Measurements from ENCODE around the gene DIAPH2.
A peak's percentile ranks its signal among the peaks of the same experiment; 100 is the strongest.

The DIAPH2 gene

DNA sequence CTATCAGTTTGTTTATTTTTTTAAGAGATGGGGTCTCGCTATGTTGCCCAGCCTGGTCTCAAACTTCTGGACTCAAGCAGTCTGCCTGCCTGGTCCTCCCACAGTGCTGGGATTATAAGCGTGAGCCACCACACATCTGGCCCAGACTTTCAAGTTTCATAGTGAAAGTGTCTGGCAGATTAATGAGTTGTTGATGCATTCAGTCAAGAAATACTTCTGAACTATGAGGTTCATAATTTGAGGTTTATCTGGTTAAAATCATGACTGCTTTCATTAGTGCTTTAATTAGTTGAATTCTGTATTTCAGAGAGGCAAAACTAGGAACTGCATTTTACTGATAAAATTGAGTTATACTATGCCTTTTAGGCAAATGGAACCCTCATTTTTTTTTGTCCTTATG, 837.7 kb downstream of the DIAPH2 start:
- no peak for DNase-seq

DNA sequence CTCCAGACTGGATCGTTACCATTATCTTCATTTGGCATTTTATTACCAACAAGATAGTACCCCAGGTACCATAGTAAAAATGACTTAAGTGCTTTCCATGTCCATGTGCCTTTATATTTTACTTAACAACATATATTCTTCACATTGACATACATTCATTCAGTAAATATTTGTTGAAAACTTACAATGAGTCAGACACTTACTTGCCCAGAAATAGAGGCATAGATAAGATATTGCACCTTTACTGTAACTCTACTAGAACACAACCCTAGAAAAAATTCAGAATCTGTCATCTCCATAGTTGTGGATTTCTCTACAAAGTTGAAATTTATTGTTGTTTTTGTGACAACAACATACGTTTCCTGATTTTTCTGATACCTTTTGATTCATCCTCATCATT, 839.7 kb downstream of the DIAPH2 start:
- no peak for DNase-seq

DNA sequence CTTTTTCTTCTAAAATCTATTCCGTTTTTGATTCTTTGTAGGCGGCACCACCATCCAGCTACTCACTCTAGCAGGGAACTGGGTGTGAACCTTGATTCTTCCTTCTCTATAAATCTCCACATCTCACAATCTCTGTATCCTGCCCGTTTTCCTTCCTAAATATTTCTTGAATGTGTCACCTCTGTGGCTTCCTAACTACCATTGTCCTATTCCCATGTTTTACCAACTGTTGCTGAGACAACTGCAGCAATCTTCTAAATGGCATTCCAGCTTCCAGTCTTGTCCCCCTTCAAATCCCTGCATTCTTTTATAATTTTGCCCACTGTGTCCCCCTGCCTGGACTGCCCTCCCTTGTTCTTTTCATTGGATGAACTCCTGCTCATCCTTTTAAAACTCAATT, 840.4 kb downstream of the DIAPH2 start:
- DNase-seq = no peak

DNA sequence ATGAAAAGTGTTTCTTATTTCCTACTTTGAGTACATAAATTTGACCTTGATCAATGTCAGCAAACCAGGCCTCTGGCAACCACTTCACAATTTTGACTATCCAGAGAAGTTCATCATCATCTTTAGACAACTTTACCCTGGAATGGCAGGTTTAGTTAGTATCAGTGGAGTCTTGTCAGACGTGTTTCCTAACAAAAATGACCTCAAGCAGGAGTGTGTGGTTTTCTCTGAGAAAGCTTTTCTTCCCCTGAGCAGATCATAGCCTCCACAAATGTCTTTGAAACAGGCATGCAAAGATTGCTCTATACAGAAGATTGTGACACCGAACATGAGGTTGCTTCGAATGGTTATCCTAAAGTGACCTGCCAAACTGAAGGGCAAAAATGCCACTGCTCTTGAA, 841.3 kb downstream of the DIAPH2 start:
- DNase-seq = no peak

DNA sequence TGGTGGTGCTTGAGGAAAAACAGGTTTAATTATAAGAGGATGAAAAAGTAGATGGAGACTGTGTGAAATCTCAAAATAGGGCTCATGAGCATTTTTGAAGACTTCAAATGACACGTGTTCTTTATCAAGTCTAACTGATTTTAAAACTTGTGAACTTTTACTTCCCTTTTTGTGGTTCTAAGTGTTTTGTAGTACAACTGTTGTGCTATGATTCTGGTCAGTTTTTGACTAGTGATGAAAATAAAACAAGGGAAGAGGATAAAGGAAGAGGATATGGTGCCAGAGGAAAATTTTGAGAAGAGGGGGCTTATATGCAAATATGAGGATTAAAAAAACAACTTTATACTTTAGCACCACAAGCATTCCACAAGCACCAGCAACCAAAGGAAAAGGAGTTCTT, 843.1 kb downstream of the DIAPH2 start:
- no peak for DNase-seq

DNA sequence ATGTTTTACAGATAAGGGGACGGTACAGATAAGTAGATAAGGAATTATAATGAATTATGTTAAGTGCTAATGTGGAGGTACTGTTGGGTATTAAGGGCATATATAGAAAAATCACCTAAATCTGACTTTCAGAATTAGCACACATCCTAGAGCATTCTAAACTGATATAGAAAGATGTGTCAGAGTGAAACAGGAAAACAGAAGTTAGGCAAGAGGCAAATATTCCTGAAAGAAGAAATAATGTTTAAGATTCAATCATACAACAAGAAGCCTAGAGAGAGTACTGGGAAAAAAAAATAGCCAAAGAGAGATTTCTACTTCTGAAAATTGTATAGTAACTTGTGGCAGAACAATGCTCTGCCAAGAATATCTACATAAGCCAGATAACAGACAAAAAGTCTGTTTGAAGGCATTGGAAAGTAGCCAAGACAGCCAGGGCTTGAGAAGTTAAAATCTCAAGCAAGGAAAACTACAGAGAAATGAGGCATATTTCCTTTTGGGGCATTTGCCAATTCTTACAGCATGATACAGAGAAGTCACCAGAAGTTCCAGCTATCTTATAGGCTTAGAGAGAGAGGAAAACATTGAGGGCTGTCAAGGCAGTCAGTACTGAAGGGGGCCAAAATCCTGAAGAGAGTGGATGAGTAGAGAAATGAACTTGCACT, 845.0 kb downstream of the DIAPH2 start:
- DNase-seq = no peak

DNA sequence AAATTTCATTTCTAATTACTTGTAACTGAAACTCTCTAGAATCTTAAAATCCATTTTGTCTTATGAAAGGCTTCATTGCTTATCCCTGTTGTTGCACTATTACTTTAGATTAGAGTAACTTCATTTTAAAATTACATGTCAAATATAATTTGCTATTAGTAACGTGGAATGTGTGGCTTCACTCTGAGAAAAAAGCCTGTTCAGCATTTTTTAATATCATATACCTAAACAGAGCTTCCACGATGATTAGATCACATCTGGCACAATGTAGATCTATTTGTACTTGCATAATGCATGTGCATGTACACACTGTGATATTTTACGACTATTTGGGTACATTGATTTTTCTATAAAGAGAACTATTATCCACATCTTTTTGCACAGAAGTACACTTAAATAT, 847.2 kb downstream of the DIAPH2 start:
- no peak for DNase-seq

DNA sequence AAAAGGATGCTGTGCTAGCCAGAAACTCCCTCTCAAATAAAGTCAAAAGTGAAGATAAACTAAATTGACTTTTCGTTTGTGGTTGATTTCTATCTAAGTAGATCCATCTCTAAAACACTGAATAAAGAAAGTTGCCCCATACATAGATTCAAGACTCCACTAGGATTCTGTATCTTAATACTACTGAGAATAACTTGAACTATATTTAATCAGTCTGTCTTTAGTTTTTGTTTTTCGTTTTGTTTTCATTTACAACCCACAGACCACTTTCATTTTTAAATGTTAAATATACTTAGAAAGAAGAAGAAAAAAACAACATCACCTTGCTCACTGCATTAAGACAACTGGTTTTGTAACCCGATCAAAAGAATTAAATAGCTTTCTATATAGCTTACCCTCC, 854.1 kb downstream of the DIAPH2 start:
- DNase-seq = no peak

DNA sequence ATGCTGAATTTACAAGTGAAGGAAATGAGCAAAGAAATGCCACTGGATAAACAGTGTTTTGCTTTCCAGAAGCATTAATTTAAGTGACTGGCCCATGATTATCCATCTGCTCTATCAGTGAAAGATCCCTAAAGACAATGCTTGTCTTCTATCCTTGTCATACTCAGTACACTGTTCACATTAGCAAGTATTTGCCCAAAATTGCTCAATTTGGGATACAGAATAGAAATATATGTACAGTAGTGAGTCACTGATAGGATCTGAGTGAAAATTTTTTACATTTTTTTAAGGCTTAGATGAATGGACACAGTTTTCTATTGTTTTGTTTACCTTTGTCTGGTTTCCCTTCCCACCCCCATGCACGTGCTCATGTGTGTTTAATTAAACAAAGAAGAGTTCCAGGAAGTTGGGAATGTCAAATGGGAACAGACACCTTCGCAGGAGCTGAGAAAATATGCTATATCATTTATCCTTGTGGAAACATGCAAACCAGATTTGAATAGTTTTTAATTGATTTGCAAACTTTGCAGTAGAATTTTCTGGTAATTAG, 855.4 kb downstream of the DIAPH2 start:
- DNase-seq = no peak

DNA sequence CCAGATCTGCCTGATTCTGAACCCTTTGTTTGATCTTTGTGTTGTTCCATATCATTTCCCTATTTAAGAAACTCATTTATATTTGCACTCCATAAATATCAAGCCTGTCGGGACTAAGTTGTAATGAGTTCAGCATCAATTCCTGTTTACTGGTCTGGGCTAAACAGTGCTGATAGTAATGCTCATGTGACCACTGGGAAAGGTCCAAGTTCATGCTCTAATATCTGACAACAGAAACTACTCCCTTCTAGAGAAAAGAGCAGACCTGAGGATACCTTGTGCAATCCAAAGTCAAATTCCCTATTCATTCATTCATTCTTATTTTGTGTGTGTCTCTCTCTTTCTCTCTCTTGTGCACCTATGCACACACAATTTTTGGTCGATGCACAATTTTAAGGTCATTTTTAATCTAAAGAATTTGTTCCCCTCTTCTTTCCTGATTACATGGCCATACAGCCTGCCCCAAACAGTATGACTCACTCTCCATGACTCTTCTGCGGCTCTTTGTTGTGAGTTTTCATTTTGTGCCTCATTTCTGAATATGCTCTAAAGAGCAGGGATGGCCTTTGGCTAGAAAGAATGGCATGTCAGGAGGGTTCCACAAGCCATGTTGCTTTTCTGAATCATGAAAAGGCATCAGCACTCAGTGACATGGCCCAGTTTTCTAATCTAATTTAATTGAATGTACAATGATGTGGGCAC, 863.4 kb downstream of the DIAPH2 start:
- no peak for DNase-seq

DNA sequence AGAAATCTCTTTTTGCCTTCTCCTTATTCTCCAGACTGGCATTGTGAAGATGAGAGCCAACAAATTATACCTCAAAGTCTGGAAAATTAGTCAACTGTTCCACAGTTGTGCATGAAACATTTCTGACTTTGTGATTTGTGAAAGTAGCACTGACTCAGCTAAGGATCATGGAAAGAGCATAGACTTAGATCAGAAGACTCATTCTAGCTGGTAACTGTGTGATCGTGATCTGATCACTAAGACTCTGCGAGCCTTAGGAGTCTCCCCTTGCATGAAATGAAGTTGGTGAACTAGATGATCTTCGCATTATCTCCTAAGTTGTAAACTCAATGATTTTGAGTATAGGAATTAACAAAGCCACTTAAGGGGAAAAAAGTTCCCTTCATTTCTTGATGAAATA, 867.2 kb downstream of the DIAPH2 start:
- no peak for DNase-seq

DNA sequence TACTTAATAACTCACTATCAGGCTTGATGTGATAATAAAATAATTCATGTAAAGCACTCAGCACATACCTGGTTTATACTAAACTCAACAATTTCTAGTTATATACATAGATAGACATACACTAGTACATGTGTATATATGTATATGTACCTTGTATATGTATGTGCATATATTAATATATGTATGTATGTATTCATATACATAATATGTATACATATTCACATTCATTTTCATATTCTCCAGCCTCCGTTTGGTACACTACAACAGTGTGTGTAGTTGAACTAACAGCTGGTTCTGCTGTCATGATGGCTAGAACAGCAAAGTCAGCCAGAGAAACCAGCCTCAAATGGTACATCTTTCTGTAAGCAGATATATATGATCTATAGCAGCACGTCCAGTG, 869.2 kb downstream of the DIAPH2 start:
- DNase-seq = no peak

DNA sequence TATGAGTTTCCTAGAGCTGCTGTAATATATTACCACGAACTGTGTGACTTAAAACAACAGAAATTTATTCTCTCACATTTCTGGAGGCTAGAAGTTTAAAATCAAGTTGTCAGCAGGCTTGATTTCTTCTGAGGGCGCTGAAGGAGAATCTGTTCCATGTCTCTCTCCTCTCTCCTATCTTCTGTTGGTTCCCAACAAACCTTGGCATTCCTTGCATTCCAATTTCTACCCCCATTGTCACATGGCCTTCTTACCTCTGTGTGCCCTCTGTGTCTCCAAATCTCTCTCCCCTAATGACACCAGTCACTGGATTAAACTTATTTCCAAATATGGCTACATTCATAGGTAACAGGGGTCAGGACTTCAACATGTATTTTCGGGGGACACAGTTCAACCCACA, 871.7 kb downstream of the DIAPH2 start:
- no peak for DNase-seq

DNA sequence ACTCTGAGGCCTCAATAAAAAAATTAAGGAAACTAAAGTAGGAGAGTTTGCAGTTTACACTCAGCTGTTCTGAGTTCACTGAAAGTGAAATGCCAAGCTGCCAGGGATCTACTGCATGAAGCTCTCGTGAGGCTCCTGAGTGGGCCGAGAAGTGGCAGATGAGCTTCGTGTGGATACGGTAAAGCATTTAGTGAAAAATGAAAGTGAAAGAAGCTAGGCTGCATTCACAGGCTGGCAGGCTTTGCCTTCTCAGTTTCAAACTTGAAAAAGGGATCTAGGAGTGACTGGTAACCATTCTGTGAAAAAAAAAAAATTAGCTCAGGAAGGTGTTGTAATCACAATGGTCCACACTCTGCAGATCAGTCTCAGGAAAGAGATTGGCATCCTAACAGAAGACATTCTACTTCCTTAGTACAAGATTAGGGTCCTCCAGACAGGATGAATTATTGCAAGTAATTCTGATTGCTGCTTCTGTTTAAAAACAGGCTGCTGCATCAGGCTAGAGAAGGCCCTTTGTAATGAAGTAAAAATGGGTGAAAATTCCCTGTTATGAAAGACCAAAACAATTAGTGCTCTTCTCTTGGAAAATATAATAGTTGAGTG, 879.0 kb downstream of the DIAPH2 start:
- DNase-seq = peak; percentile 7

DNA sequence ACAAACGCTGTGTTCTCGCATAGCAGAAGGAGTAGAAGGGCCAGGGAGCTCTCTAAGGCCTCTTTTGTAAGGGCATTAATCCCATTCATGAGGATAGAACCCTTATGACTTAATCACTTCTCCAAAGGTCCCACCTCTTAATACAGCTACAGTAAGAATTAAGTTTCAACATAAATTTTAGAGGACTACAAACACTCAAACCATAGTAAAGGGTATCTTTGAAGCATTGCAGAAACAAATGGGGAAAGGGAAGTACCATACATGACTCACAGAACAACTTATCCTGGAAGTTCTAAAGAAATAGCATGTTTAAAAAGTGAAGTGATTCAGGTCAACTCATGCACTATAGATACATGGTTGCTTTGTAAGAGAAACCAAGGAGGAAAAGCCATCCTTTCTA, 879.9 kb downstream of the DIAPH2 start:
- no peak for DNase-seq

DNA sequence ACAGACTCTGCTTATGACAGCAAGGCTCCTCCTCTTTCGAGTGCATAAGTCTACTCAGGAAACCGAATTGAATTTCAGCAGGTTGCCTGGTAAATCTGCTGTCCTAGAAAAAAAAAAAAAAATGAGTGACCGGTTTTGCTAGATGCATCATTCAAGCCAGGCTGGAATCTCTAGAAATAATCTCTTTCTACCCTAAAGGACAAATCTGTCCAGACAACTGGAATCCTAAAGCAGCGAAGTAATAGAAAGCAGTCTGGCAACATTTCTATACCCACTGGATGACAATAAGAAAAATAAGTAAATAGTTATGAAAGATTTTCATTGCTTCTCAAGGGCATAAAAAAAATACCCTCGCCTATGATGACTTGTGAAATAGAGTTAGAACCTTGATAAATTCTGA, 902.5 kb downstream of the DIAPH2 start:
- DNase-seq = no peak

DNA sequence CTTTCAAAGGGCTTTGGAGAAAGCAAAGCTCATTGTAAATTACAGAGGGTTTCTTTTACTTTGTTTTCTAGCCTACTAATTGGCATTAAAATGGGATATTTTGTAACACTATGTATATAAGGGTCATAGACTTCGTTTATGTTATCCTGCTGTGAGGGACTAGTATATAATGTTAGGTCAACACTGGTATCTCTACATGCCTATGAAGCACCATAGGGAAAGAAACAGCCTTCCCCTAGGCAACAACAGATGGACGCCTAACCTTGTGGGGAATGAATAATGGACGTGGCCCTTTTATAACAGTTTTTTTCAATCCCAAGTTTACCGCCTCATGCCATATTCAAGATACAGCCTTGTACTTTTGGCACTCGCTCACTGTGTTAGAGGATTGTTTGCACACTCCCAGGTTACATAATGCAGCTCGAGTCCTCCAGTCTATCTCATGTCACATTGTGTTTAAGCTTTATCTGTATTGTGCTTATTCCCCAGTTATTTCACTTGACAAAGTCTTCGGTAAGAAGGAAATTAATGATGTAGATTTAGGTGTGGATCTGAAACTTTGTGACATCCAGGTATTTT, 910.1 kb downstream of the DIAPH2 start:
- DNase-seq = no peak

DNA sequence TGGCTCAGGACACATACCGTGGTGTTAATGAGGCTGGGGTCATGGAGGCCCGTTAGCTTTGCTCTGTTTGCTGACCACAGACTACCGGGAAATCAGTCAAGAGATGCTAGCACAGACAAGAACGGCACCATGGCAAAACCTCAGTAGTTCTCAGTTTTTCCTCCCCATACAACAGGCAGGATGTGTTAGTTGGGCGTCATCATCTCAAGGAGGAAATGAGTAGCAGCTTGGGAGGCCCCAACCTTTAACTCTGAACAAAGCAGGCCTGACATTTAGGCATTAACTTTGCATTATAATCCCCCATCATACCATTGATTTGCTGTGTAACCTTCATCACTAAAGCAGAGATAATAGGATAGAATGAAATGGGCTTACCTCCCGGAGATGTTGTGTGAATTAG, 913.3 kb downstream of the DIAPH2 start:
- DNase-seq = no peak

DNA sequence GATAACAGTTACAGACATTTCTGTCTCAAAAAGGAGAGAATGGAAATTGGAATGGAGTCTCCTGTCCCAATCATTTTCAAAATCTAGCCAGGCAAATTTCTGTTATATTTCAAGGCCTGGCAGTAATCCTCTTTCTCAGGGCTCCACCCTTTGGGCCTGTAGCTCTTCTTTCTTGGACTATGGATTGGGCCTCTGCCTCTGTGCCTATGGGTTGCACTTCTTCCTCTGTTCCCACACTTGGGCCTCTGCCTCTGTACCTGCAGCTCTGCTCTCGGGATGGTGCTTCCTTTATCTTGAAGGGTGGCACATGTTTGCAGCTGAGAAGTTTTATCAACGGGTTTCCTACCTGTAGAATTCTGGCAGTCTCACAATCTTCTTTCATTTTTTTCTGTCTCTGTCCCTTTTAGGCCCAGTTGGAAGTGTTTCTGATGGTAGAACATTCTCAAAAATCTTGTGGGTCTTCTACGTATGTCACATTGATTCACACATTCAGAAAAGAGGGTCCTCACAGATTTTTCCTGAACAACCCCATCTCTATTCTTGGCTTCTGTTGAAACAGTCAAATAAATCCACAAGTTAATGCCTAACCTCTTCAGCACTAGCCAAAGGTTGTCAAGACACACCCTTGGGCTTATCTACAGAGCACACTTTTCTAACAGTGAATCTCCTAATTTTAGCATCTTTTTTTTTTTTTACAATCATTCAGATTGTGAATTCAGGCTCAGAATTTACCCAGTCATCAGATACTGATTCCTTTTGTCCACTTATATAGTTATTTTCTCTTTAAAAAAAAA, 918.0 kb downstream of the DIAPH2 start:
- DNase-seq = no peak

DNA sequence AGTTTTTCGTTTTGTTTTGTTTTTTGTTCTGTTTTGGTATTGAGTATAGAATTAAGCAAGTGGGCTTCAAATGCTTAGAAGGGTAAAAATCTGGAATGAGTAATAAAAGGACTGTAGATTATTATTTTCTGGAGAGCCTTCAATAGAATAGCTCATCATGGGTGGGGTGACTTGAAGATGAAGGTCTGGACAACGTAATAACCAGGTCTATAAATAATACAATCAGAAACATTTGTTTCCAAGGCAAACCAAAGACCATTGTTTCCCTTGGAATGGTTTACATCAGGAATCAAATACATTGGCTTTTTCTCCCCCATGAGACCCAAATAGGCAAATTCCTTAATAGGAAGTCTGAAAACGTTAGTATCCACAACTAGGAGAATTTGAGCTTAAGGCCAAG, 920.6 kb downstream of the DIAPH2 start:
- DNase-seq = no peak

DNA sequence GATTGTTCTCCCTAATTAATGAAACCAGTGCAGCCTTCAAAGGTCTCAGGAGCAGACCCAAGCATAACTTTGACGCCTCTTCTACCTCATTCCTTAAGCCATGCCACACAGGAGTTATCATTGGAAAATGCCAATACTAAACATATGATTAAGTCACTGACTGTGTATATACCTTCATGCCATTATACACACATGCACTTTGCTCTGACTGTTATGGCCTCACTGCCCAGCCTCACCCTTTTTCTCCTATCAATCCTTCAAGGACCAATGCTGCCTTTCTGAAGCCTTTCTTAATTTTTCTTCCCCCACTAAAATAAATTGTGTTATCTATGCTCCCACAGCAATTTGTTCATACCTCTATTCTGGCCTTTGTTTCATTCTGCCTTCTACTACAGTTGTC, 924.7 kb downstream of the DIAPH2 start:
- no peak for DNase-seq

DNA sequence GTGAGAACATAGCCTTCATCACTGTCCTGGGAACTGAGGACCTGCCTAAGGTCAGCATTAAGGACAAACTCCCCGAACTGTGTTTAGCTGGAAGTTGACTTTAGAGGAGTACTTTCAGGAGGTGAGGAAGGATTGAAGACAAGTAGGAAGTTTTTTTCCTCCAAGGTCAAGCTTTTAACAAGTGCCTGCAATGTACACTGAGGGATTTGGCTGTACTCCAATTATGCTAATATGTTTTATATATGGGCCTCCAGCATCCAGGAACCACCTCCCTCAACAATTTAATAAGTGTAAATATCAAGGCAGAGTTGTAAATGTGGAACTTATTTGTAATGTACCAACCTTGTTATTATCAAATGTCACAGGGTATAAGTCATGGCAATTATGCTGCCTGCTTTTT, 925.3 kb downstream of the DIAPH2 start:
- DNase-seq = no peak

DNA sequence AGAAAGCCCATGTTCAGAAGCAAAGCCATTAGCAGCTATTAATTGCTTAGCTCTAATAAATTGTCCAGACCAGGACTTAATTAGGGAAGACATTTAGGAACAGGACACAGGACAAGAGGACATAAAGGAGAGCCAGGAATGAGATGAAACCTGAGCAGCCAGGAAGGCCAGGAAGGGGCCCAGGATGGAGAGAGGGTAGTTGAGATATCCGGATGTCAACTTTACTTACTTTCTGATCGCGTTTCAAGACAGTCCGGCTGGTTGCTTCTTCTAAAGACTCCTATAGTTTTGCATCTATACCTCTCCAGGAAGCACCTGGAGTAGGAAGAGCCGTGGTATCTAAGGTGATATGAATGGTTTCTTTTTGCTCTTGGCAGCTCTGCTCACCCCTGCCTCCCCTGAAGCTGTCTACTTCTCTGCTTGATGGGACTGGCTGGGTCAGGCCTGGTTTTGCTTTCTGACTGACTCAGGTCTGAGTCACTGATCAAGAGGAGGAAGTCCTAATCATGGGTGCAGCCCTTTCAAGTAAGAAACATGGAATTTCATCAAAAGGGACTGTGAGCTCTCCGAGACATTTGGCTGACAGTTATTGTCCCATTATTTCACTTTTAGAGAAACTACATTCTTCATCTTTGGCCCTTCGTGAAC, 932.4 kb downstream of the DIAPH2 start:
- no peak for DNase-seq
